AG10803 (cell line): ENCODE data around the gene CABS1.

Experiments
- DNase-seq: peaks from one replicate; pipeline ENCODE4 v3.0.0; 2010; ENCODE audit warnings: low read depth
- H3K4me3 ChIP-seq: 2 replicates; pipeline ENCODE4 v1.5.1; 2011; ENCODE audit warnings: mild to moderate bottlenecking, low read length, control low read depth
- TF ChIP-seq, protein P1 (sequence below): conservative IDR thresholded peaks from 2 replicates; pipeline ENCODE4 v1.5.1; 2011; ENCODE audit warnings: mild to moderate bottlenecking, low read length, control low read depth, inconsistent platforms

The CABS1 gene

DNA sequence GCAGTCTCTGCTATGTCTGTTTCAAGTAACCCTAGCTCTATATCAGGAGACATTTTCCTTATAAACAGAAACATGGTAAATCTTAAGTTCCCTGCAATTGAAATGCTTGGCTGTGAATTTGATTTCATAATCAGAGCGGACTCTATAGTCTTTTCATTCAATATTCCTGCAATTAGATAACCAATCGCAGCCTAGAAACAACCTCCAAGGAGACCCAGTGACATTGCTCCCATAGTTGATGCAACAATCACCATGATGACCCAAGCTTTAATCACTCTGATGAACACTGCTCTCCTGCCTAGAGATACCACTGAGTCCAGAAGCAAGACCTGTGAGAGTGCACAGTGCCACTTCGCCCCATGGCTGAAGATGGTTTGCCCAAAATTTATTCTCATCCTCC is at the start of gene CABS1:
Gene CABS1, plus strand, starts transcription at position 301 of the 400 bp plus-strand sequence. Its CDS starts 59 bp downstream, at position 360.
- DNase-seq: no peak
- no peak within 1 kb of the TSS for H3K4me3 ChIP-seq
- TF ChIP-seq, protein P1, sequence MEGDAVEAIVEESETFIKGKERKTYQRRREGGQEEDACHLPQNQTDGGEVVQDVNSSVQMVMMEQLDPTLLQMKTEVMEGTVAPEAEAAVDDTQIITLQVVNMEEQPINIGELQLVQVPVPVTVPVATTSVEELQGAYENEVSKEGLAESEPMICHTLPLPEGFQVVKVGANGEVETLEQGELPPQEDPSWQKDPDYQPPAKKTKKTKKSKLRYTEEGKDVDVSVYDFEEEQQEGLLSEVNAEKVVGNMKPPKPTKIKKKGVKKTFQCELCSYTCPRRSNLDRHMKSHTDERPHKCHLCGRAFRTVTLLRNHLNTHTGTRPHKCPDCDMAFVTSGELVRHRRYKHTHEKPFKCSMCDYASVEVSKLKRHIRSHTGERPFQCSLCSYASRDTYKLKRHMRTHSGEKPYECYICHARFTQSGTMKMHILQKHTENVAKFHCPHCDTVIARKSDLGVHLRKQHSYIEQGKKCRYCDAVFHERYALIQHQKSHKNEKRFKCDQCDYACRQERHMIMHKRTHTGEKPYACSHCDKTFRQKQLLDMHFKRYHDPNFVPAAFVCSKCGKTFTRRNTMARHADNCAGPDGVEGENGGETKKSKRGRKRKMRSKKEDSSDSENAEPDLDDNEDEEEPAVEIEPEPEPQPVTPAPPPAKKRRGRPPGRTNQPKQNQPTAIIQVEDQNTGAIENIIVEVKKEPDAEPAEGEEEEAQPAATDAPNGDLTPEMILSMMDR: no peak

DNA sequence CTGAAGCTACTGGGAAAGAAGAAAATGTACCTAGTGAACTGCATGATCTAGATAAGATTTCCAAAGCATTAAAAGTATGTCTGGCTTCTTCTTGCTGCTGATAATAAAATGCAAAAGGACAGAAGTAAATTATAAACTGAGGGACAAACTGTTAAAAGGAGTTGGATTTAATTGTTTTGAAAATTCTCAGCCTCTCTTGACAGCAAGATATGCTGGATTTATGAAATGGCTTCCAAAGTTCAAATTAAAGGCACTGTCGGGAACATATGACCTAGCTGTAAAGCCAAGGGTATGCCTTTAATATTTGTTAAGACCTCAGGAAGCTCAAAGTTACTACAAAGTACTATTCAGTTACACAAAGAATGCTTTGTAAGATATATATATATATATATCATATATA is 46.1 kb upstream of the CABS1 start:
- no peak overlapping the region for H3K4me3 ChIP-seq
- no peak for DNase-seq
- TF ChIP-seq, protein P1: no peak

DNA sequence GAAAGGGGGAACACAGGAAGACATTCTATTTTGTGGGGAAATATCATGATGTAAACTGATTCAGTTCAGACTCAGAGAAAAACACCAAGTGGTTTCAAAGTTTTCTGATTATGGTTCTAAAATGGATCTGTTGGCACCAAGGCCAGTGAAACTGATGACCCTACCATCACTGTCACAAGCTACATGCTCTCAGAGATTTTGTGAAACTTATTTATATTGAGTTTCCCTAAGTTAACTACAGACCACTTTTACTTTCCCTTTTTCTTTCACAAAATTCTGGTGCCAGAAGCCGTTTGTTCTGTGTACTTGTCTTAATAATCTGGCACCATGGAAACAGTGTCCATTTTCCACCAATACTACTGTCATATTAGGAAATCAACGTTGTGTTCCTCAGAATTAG is 43.4 kb upstream of the CABS1 start:
- no peak for DNase-seq
- TF ChIP-seq, protein P1: no peak
- H3K4me3 ChIP-seq: no peak overlapping the region

DNA sequence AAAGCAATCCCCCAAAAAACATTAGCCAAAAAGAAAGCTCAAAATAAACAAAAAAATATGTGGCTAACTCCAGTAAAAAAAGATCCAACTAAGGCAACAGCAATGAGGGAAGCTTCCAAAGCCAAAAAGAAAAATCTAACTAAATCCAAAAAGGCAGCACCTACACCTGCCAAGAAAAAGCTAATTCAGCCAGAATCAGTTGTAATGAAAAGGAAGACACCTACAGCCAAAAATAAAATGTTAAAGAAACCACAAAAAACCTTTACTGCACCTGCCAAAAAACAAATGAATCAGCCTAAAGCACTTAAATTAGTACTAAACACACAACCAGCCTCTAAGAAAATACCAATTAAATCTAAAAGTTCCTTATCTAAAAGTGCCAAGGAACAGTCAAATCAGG is 37.2 kb upstream of the CABS1 start:
- no peak for DNase-seq
- no peak overlapping the region for H3K4me3 ChIP-seq
- TF ChIP-seq, protein P1: no peak

DNA sequence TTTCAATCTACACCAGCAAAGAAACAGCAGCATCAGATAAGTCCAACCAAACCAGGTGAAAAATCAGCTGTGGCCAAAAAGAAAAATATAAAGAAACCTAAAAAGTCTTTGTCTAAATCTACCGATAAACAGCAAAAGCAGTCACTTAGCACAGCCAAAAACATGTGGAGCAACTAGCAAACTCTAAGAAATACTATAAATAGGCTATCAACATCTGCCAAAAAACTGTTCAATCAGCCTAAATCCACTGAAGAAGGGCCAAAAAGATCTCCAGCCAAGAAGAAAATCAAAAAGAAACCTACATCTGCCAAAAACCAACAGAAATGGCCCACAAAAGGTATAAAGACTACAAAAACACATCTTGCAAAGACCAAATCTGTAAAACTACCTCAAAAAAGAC is 36.7 kb upstream of the CABS1 start:
- no peak for DNase-seq
- H3K4me3 ChIP-seq: no peak overlapping the region
- TF ChIP-seq, protein P1: no peak

DNA sequence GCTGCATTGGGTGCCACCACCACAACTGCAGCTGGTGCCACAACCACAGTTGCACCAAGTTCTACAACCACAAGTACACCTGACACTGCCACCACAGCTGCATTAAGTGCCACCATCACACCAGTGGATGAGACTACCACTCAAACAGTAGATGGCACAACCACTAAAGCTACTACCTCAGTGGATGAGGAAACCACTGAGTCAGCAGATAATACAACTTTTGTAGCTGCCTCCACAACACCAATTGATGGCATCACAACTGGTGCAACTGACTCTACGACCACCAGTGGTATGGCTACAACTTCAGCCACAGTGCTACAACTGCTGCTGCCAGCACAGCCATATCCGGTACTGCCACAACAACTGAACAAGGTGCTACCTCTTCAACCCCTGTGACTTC is 35.1 kb upstream of the CABS1 start:
- DNase-seq: no peak
- TF ChIP-seq, protein P1: no peak

DNA sequence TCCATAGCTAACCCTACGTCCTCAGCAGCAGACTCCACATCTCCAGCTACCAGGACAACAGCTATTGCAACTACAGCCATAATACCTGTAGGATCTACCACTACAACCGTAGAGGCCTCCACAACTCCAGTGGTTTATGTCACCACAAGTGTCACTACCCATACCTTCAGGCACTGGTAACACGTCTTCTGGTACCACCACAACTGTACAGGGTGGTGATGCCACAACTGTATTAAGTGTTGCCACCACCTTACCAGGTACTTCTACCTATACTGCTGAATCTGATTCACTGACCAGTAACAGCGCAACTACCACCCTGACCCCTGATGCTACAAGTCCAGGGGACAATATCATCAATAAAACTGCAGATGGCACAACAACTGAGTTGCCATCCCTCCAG is 34.6 kb upstream of the CABS1 start:
- no peak for DNase-seq
- TF ChIP-seq, protein P1: no peak
- no peak overlapping the region for H3K4me3 ChIP-seq

More for the DNA sequence above, 35.1 kb upstream of the CABS1 start:
- no peak overlapping the region for H3K4me3 ChIP-seq
